HepG2 (cell line): ENCODE data around the gene NKX3-2. TPM values are rescaled to one million over a fixed set of nuclear protein-coding genes. Genes with fewer than 3 reads are reported as not detected.

ENCODE experiments used
- ATAC-seq: fragments of 200-7000 bp; cut with Tn5 transposase; 3 replicates; pipeline ENCODE4 v1.9.1; 2020; ENCODE audit warnings: mild to moderate bottlenecking, moderate library complexity
- BruUV-seq: library from RNA; stranded (reverse); fragments of 400-500 nt; replicated peaks from 2 replicates; lab custom pipeline; 2021; lab: Mats Ljungman, UMichigan
- CTCF ChIA-PET: fragments of 300-600 bp; formaldehyde crosslinking; extraction: SDS; loops from one replicate; lab custom pipeline; 2021; ENCODE audit warnings: low total read pairs, inconsistent platforms, low intra/inter-chr PET ratio; lab: Yijun Ruan, JAX
- POLR2A ChIA-PET: fragments of 350-600 bp; sonication (Branson Sonifier 250); formaldehyde crosslinking; loops from one replicate; lab custom pipeline; 2020; ENCODE audit warnings: antibody characterized with exemption, inconsistent platforms; lab: Yijun Ruan, JAX
- DNase-seq: peaks from one replicate; pipeline ENCODE4 v3.0.0-alpha.2; 2015; ENCODE audit warnings: low spot score
- FAIRE-seq: peaks from 3 replicates; lab custom pipeline; 2011; peaks lifted over from hg19 to GRCh38; lab: Jason Lieb, UNC
- H2AFZ ChIP-seq: one replicate; pipeline ENCODE4 v1.6.1; 2011; ENCODE audit warnings: low read length, inconsistent platforms
- H3K27ac ChIP-seq: fragments of 300-600 bp; 3 replicates; pipeline ENCODE4 v1.8.0; 2011; ENCODE audit warnings: mixed run types, mild to moderate bottlenecking, mixed read lengths, low read length, inconsistent platforms; ENCODE audit not compliant: insufficient read depth; ENCODE audit errors: extremely low read length
- H3K27me3 ChIP-seq, 2 experiments: fragments of 200-600 bp in 1 of 2; 2 replicates in 1 of 2; 3 replicates in 1 of 2; pipeline versions ENCODE4 v1.6.0 to v1.8.0; 2011; ENCODE audit warnings: low read length in 2 of 2, mild to moderate bottlenecking in 2 of 2, moderate library complexity in 2 of 2, inconsistent platforms in 1 of 2; ENCODE audit not compliant: insufficient read depth in 2 of 2, control insufficient read depth in 1 of 2
- H3K36me3 ChIP-seq, 2 experiments: fragments of 200-600 bp in 1 of 2; replicated peaks in 1 of 2; 2 replicates in 1 of 2; 3 replicates in 1 of 2; pipeline versions ENCODE4 v1.5.1 to v1.8.0; 2011; ENCODE audit warnings: low read length in 2 of 2, inconsistent platforms in 1 of 2; ENCODE audit not compliant: insufficient read depth in 2 of 2, control insufficient read depth in 1 of 2
- H3K4me1 ChIP-seq: 2 replicates; pipeline ENCODE4 v1.5.1; 2012; ENCODE audit warnings: low read length, inconsistent platforms; ENCODE audit not compliant: insufficient read depth
- H3K4me2 ChIP-seq: 2 replicates; pipeline ENCODE4 v1.6.0; 2011; ENCODE audit warnings: low read depth, low read length, inconsistent platforms
- H3K4me3 ChIP-seq, 3 experiments: fragments of 200-600 bp in 1 of 3; sonication (generic), shearing (Covaris generic) in 1 of 3; replicated peaks in 1 of 3; 2 replicates each; pipeline ENCODE4 v1.5.1; 2011 to 2016; ENCODE audit warnings: low read length in 3 of 3, inconsistent platforms in 2 of 3, low read depth in 2 of 3, mild to moderate bottlenecking in 2 of 3, control low read depth in 1 of 3, mixed read lengths in 1 of 3; ENCODE audit not compliant: insufficient read depth in 1 of 3
- H3K79me2 ChIP-seq: one replicate; pipeline ENCODE4 v1.6.1; 2011; ENCODE audit warnings: low read length, inconsistent platforms; ENCODE audit not compliant: insufficient read depth
- H3K9ac ChIP-seq: 2 replicates; pipeline ENCODE4 v1.6.0; 2011; ENCODE audit warnings: mild to moderate bottlenecking, low read depth, low read length, inconsistent platforms; ENCODE audit not compliant: insufficient read depth
- H3K9me3 ChIP-seq: 2 replicates; pipeline ENCODE4 v1.5.1; 2012; ENCODE audit warnings: mild to moderate bottlenecking, low read length
- H4K20me1 ChIP-seq: 2 replicates; pipeline ENCODE4 v1.6.0; 2011; ENCODE audit warnings: inconsistent platforms, mild to moderate bottlenecking, low read length, moderate library complexity; ENCODE audit not compliant: insufficient read depth
- ATF3 ChIP-seq: sonication (generic); formaldehyde crosslinking; IDR thresholded peaks from 2 replicates; pipeline ENCODE4 v1.4.0; 2020; ENCODE audit warnings: missing genetic modification reagents
- FOXA1 ChIP-seq, 2 experiments: fragments of 450-650 bp in 1 of 2; sonication (generic) in 1 of 2; formaldehyde crosslinking in 1 of 2; IDR thresholded peaks; 2 replicates each; pipeline versions ENCODE4 v1.4.0 to v1.6.1; 2016 to 2020; ENCODE audit warnings: missing genetic modification reagents in 1 of 2
- GFI1 ChIP-seq: sonication (generic); formaldehyde crosslinking; IDR thresholded peaks from 2 replicates; pipeline ENCODE4 v1.5.0; 2020; ENCODE audit warnings: missing genetic modification reagents, mild to moderate bottlenecking, borderline replicate concordance
- RXRB ChIP-seq: IDR thresholded peaks from 2 replicates; pipeline ENCODE4 v1.6.1; 2016; ENCODE audit warnings: borderline replicate concordance, missing genetic modification reagents, missing compliant biosample characterization
- SAFB2 ChIP-seq: sonication (generic); formaldehyde crosslinking; IDR thresholded peaks from 2 replicates; pipeline ENCODE4 v1.5.1; 2020; ENCODE audit warnings: missing genetic modification reagents, low read depth, mild to moderate bottlenecking, borderline replicate concordance
- SNAI1 ChIP-seq: sonication (generic); formaldehyde crosslinking; IDR thresholded peaks from 2 replicates; pipeline ENCODE4 v1.5.0; 2020; ENCODE audit warnings: mild to moderate bottlenecking, missing genetic modification reagents, borderline replicate concordance
- ZNF121 ChIP-seq: sonication (generic); formaldehyde crosslinking; IDR thresholded peaks from 2 replicates; pipeline ENCODE4 v1.5.0; 2020; ENCODE audit warnings: mild to moderate bottlenecking, missing genetic modification reagents
- ZNF18 ChIP-seq: sonication (generic); formaldehyde crosslinking; IDR thresholded peaks from 2 replicates; pipeline ENCODE4 v1.8.0; 2022; ENCODE audit warnings: mild to moderate bottlenecking, missing genetic modification reagents; ENCODE audit not compliant: insufficient replicate concordance
- ZNF431 ChIP-seq: sonication (generic); formaldehyde crosslinking; IDR thresholded peaks from 2 replicates; pipeline ENCODE4 v1.9.0; 2022; ENCODE audit warnings: missing genetic modification reagents, low read depth, mild to moderate bottlenecking, borderline replicate concordance
- ZNF644 ChIP-seq: IDR thresholded peaks from 2 replicates; pipeline ENCODE4 v1.6.1; 2016; ENCODE audit warnings: low read depth
- ZNF879 ChIP-seq: sonication (generic); formaldehyde crosslinking; IDR thresholded peaks from 2 replicates; pipeline ENCODE4 v1.8.1; 2023; ENCODE audit warnings: missing genetic modification reagents
- WGBS: methylation state at CpG from one replicate; pipeline ENCODE4 v1.1.6; 2017; ENCODE audit warnings: low lambda C conversion rate; 5-methylcytosine and 5-hydroxymethylcytosine counted together
- in situ Hi-C: cut with HindIII; loops from 2 replicates; pipeline ENCODE4 v1.10.0; 2017; ENCODE audit warnings: low pct_unique_long_range_greater_than_20kb; ENCODE audit not compliant: extremely low pct_ligation_motif_present
- intact Hi-C: fragments of 100-400 bp; cut with micrococcal nuclease; formaldehyde crosslinking; loops from one replicate; pipeline ENCODE4 v1.10.0; 2022; ENCODE audit not compliant: unreplicated experiment
- polyA plus RNA-seq, 8 experiments: library from polyadenylated mRNA; depleted of rRNA in 3 of 8; stranded (reverse) in 7 of 8; unstranded in 1 of 8; fragments of >200 nt; fragmentation: Illumina TruSeq in 4 of 8; extraction: Trizol in 4 of 8; gene quantifications; 2 replicates each; pipeline versions ENCODE4 v1.2.1 to v1.2.3, GENCODE V29; 2011 to 2016; ENCODE audit warnings: low read depth in 4 of 8, missing spikeins in 1 of 8, mixed read lengths in 1 of 8; ENCODE audit not compliant: insufficient read depth in 1 of 8
- total RNA-seq, 5 experiments: library from RNA; depleted of rRNA; stranded (reverse); fragments of >200 nt; fragmentation: Illumina TruSeq; extraction: Trizol; gene quantifications; 2 replicates each; pipeline ENCODE4 v1.2.3, GENCODE V29; 2016; ENCODE audit warnings: low read depth in 1 of 5

NKX3-2 gene
- total and polyA plus RNA-seq, 2 of the 13 experiments (the other 11 are each of a cell fraction or from before 2014, with no cell fraction given) = 0.07 to 0.13 TPM

- H3K36me3 ChIP-seq = no peaks in the 10 kb centered on the region
- FAIRE-seq = no peak
- H3K4me3 ChIP-seq = no peak overlapping the region
- ATAC-seq = no peak
- no peaks in the 10 kb centered on the region for H3K79me2 ChIP-seq
- H3K9ac ChIP-seq = no peak overlapping the region
- no peaks in the 10 kb centered on the region for H3K4me1 ChIP-seq
- no peak overlapping the region for H3K4me2 ChIP-seq
- ChIA-PET POLR2A (no interaction called here), CTCF (no interaction called here)
- H3K9me3 ChIP-seq = no peaks in the 10 kb centered on the region
- no peaks in the 10 kb centered on the region for H4K20me1 ChIP-seq
- WGBS = 21% methylated on average over 3 of the region's 4 CpGs
- in situ Hi-C loops = no loop called here
- peaks cover 12 to 84% of the 10 kb centered on the region in 2 experiments for H3K27me3 ChIP-seq
- H2AFZ ChIP-seq = no peak overlapping the region
- H3K27ac ChIP-seq = no peak overlapping the region
- BruUV-seq = no TSS peak
- no peak for DNase-seq
- intact Hi-C loops = no loop called here
- no peak for TF ChIP-seq ZNF644 (CRISPR knock-in tag)
- TF ChIP-seq ZNF18 (CRISPR knock-in tag) = no peak
- TF ChIP-seq GFI1 (CRISPR knock-in tag) = no peak
- no peak for TF ChIP-seq ZNF879
These were observed 18.6 kb downstream of the NKX3-2 start for GRCh38 chr4:13525606-13526281.

DNA sequence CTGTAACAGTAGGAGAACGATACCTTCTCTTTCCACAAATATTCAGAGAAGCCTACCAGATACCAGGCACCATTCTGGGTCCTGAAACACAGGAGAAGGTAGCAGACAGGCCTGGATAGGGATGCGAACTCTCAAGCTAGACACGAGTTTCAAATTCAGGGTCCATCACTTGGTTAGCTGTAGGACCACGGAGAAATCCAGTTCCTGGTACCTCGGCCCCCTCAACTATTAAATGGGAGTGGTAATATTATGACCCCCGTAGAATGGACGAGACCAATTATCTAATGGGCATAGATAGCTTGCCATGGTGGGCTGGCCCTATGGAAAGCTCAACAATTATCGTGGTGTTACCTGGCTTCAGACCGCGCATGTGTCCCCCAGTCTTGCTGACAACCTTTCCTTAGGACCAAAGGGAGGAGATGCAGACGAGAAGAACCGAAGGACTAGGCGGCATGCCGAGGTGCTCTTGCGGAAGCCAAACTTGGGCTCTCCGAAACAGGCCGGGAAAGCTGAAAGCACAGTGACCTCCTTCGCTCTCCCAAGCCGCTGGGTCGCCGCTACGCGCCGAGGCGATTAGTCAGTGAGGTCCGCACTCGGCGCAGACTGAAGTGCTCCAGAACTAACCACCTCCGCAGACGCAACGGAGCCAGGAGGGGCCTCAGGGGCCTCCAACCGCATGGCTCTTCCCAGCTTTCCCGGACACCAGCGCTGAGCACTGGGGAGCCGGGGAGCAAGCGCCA is 19.6 kb downstream of the NKX3-2 start:
- intact Hi-C loops (no loop called here), in situ Hi-C loops (no loop called here)
- no peak for ATAC-seq
- H2AFZ ChIP-seq = no peak overlapping the region
- no peak overlapping the region for H3K27ac ChIP-seq
- H3K27me3 ChIP-seq = peaks cover 12 to 76% of the 10 kb centered on the region in 2 experiments
- H3K4me2 ChIP-seq = no peak overlapping the region
- TF ChIP-seq ATF3 (CRISPR knock-in tag) = no peak
- TF ChIP-seq ZNF121 = no peak
- no peak for TF ChIP-seq SAFB2 (CRISPR knock-in tag)
- no peak for TF ChIP-seq SNAI1 (CRISPR knock-in tag)
- TF ChIP-seq ZNF431 (CRISPR knock-in tag) = no peak
- TF ChIP-seq FOXA1 (IDR thresholded peaks at IDR 0.05) = no peak
- no peak for TF ChIP-seq FOXA1 (CRISPR knock-in tag; IDR thresholded peaks at IDR 0.05)
- no peak for TF ChIP-seq RXRB (CRISPR knock-in tag)
- TF ChIP-seq ZNF18 (CRISPR knock-in tag) = no peak
- H3K4me1 ChIP-seq = no peaks in the 10 kb centered on the region
- DNase-seq = no peak
- no TSS peak for BruUV-seq
- H3K36me3 ChIP-seq = no peaks in the 10 kb centered on the region
- WGBS = 56% methylated on average over 29 of the region's 36 CpGs
- no peak overlapping the region for H3K9ac ChIP-seq
- CTCF ChIA-PET = no interaction called here
- no peaks in the 10 kb centered on the region for H3K79me2 ChIP-seq
- POLR2A ChIA-PET = no interaction called here
- H3K9me3 ChIP-seq = no peaks in the 10 kb centered on the region
- H4K20me1 ChIP-seq = no peaks in the 10 kb centered on the region
- H3K4me3 ChIP-seq = no peak overlapping the region
- no peak for FAIRE-seq
